ENCODE measurements around the gene IRGQ.
"Not testable (repeated sequence)": the region's sequence is repeated elsewhere in the genome, so short reads cannot be mapped to it uniquely, and the experiment has no call there.

Gene IRGQ

GRCh38 chr19:43625918-43626579 is 30.1 kb upstream of the IRGQ start:
- DNase-seq, result peak in 18 of 51 donors; percentile 5 to 47 (median 22)

- DNase-seq, result peak in 2 of 51 donors; percentile 14 to 15
Observed at GRCh38 chr19:43624933-43625332, 29.0 kb upstream of the IRGQ start.

- DNase-seq, result no peak
Observed at GRCh38 chr19:43623889-43624670, 28.1 kb upstream of the IRGQ start.

- no peak for DNase-seq
Observed at GRCh38 chr19:43622956-43623355, 27.0 kb upstream of the IRGQ start.

GRCh38 chr19:43622070-43622469 is 26.1 kb upstream of the IRGQ start:
- DNase-seq, result no peak

- peak in 1 of 51 donors; percentile 74 for DNase-seq
Observed at GRCh38 chr19:43620061-43621001, 24.4 kb upstream of the IRGQ start.

GRCh38 chr19:43619262-43620060 is 23.5 kb upstream of the IRGQ start, which contains the start of gene ZNF428:
ZNF428 (minus strand) TSS chr19:43619629; CDS start chr19:43614304, 5,325 bp downstream.
- peak; percentile 73 to 98 (median 89) for DNase-seq

- DNase-seq, result peak in 16 of 51 donors; percentile 42 to 78 (median 62)
Observed at GRCh38 chr19:43618921-43619261, 23.0 kb upstream of the IRGQ start.

- DNase-seq, result no peak
Observed at GRCh38 chr19:43616954-43617353, 21.0 kb upstream of the IRGQ start.

- no peak for DNase-seq
Observed at GRCh38 chr19:43616306-43616705, 20.4 kb upstream of the IRGQ start.

- DNase-seq, result no peak
Observed at GRCh38 chr19:43612374-43612773, 16.4 kb upstream of the IRGQ start.

- DNase-seq, result no peak
Observed at GRCh38 chr19:43611788-43612187, 15.9 kb upstream of the IRGQ start, which contains the start of gene SRRM5. SRRM5 (plus strand) TSS chr19:43612088; CDS start chr19:43612122, 34 bp downstream.

GRCh38 chr19:43610493-43610892 is 14.6 kb upstream of the IRGQ start:
- no peak for DNase-seq

- no peak for DNase-seq
Observed at GRCh38 chr19:43609872-43610271, 13.9 kb upstream of the IRGQ start.

- no peak for DNase-seq
Observed at GRCh38 chr19:43607238-43608205, 11.6 kb upstream of the IRGQ start.

- peak in 3 of 51 donors; percentile 1 to 12 (median 7) for DNase-seq
Observed at GRCh38 chr19:43606569-43607229, 10.8 kb upstream of the IRGQ start.

GRCh38 chr19:43605875-43606568 is 10.1 kb upstream of the IRGQ start:
- DNase-seq, result peak in 1 of 51 donors; percentile 24

- DNase-seq, result not testable (repeated sequence)
Observed at GRCh38 chr19:43600326-43600725, 4.4 kb upstream of the IRGQ start.
